Stimulated activated CD4-positive, alpha-beta T cell treated with anti-CD3 and anti-CD28 coated beads, Interleukin-1b, Interleukin-23, amount 100 ng/mL, for 1 hour (primary cell): ENCODE measurements around the gene NPHP4.
"Not testable (repeated sequence)": the region's sequence is repeated elsewhere in the genome, so short reads cannot be mapped to it uniquely, and the experiment has no call there.

Experiments
- DNase-seq, 2 donors: peaks; one replicate each; pipeline ENCODE4 v3.0.0-alpha.2; 2020; ENCODE audit warnings: low read depth in 2 of 2

The NPHP4 gene

GRCh38 chr1:6024376-6024775 is 32.2 kb upstream of the NPHP4 start:
- DNase-seq = no peak

- no peak for DNase-seq
Measured at GRCh38 chr1:6023346-6023745, 31.1 kb upstream of the NPHP4 start.

- DNase-seq = no peak
Measured at GRCh38 chr1:6022193-6022592, 30.0 kb upstream of the NPHP4 start.

- DNase-seq = no peak
Measured at GRCh38 chr1:6019166-6019845, 27.1 kb upstream of the NPHP4 start.

- not testable (repeated sequence) for DNase-seq
Measured at GRCh38 chr1:6017654-6018053, 25.4 kb upstream of the NPHP4 start.

GRCh38 chr1:6016191-6016865 is 24.1 kb upstream of the NPHP4 start:
- no peak for DNase-seq

- no peak for DNase-seq
Measured at GRCh38 chr1:6014130-6014999, 22.1 kb upstream of the NPHP4 start.

- DNase-seq = no peak
Measured at GRCh38 chr1:6013491-6013890, 21.3 kb upstream of the NPHP4 start.

GRCh38 chr1:6012529-6013318 is 20.5 kb upstream of the NPHP4 start:
- DNase-seq = no peak

- no peak for DNase-seq
Measured at GRCh38 chr1:6011946-6012258, 19.7 kb upstream of the NPHP4 start.

GRCh38 chr1:6011161-6011945 is 19.1 kb upstream of the NPHP4 start:
- DNase-seq = no peak

GRCh38 chr1:6010554-6010953 is 18.3 kb upstream of the NPHP4 start:
- DNase-seq = no peak

- DNase-seq = no peak
Measured at GRCh38 chr1:6009120-6010040, 17.2 kb upstream of the NPHP4 start.

GRCh38 chr1:6008696-6009095 is 16.5 kb upstream of the NPHP4 start:
- DNase-seq = no peak

GRCh38 chr1:6008084-6008415 is 15.8 kb upstream of the NPHP4 start:
- DNase-seq = no peak

- DNase-seq = no peak
Measured at GRCh38 chr1:6007318-6008083, 15.3 kb upstream of the NPHP4 start.

- no peak for DNase-seq
Measured at GRCh38 chr1:6006882-6007281, 14.7 kb upstream of the NPHP4 start.

GRCh38 chr1:6005276-6005917 is 13.2 kb upstream of the NPHP4 start:
- DNase-seq = no peak
